Fibroblast of lung (primary cell): ENCODE results near the gene ITPK1. TPM values are rescaled to one million over a fixed set of nuclear protein-coding genes. Genes with fewer than 3 reads are reported as not detected.
A peak's percentile ranks its signal among the peaks of the same experiment; 100 is the strongest.

Experiments
- DNase-seq, 2 donors: peaks; one replicate each; pipeline versions ENCODE4 v3.0.0 to v3.0.0-alpha.2; 2010; ENCODE audit warnings: low read depth in 2 of 2
- H2AFZ ChIP-seq: 2 replicates; pipeline ENCODE4 v1.5.1; 2012; ENCODE audit warnings: low read length, control low read depth, inconsistent platforms
- H3K27ac ChIP-seq: 2 replicates; pipeline ENCODE4 v1.5.1; 2011; ENCODE audit warnings: low read length, control low read depth; ENCODE audit not compliant: insufficient read depth
- H3K27me3 ChIP-seq: 2 replicates; pipeline ENCODE4 v1.5.1; 2011; ENCODE audit warnings: mild to moderate bottlenecking, low read length; ENCODE audit not compliant: control insufficient read depth, insufficient read depth
- H3K36me3 ChIP-seq: 2 replicates; pipeline ENCODE4 v1.5.1; 2011; ENCODE audit warnings: low read length; ENCODE audit not compliant: control insufficient read depth, insufficient read depth
- H3K4me1 ChIP-seq: 2 replicates; pipeline ENCODE4 v1.5.1; 2011; ENCODE audit warnings: low read length; ENCODE audit not compliant: control insufficient read depth, insufficient read depth; ENCODE audit errors: extremely low read depth
- H3K4me2 ChIP-seq: 2 replicates; pipeline ENCODE4 v1.5.1; 2011; ENCODE audit warnings: low read length, control low read depth; ENCODE audit not compliant: insufficient read depth; ENCODE audit errors: extremely low read depth
- H3K4me3 ChIP-seq, 4 experiments: fragments of 200-600 bp in 1 of 4; sonication (generic) in 1 of 4; replicated peaks in 1 of 4; 2 replicates each; pipeline ENCODE4 v1.5.1; 2011 to 2016; ENCODE audit warnings: low read length in 4 of 4, low read depth in 3 of 4, mild to moderate bottlenecking in 3 of 4, control low read depth in 2 of 4, inconsistent platforms in 1 of 4, mixed read lengths in 1 of 4; ENCODE audit not compliant: insufficient read depth in 1 of 4; ENCODE audit errors: control extremely low read depth in 1 of 4
- H3K79me2 ChIP-seq: 2 replicates; pipeline ENCODE4 v1.5.1; 2012; ENCODE audit warnings: mild to moderate bottlenecking, low read length, inconsistent platforms; ENCODE audit not compliant: control insufficient read depth, insufficient read depth
- H3K9ac ChIP-seq: 2 replicates; pipeline ENCODE4 v1.5.1; 2011; ENCODE audit warnings: mild to moderate bottlenecking, low read length, control low read depth; ENCODE audit not compliant: insufficient read depth
- H3K9me3 ChIP-seq: 2 replicates; pipeline ENCODE4 v1.5.1; 2012; ENCODE audit warnings: low read depth, low read length; ENCODE audit not compliant: control insufficient read depth, insufficient read depth
- H4K20me1 ChIP-seq: 2 replicates; pipeline ENCODE4 v1.5.1; 2011; ENCODE audit warnings: low read length; ENCODE audit not compliant: control insufficient read depth, insufficient read depth; ENCODE audit errors: extremely low read depth
- EZH2 ChIP-seq: IDR thresholded peaks from 2 replicates; pipeline ENCODE4 v1.5.1; 2012; ENCODE audit warnings: low read length, control low read depth, mild to moderate bottlenecking; ENCODE audit errors: missing control alignments
- polyA plus RNA-seq, 2 donors: library from polyadenylated mRNA; depleted of rRNA in 1 of 2; stranded (reverse) in 1 of 2; unstranded in 1 of 2; fragments of >200 nt; gene quantifications; 2 replicates each; pipeline ENCODE4 v1.2.1, GENCODE V29; 2011 to 2012; ENCODE audit warnings: missing spikeins in 1 of 2
- total RNA-seq: library from RNA; depleted of rRNA; stranded (reverse); fragments of >200 nt; gene quantifications from 2 replicates; pipeline ENCODE4 v1.2.1, GENCODE V29; 2014
- TF ChIP-seq, protein P1 (sequence below), 2 donors: IDR thresholded peaks in 1 of 2; conservative IDR thresholded peaks in 1 of 2; 1 replicate in 1 of 2; 2 replicates in 1 of 2; pipeline ENCODE4 v1.5.1; 2011 to 2012; ENCODE audit warnings: low read length in 2 of 2, control low read depth in 1 of 2, inconsistent platforms in 1 of 2, low read depth in 1 of 2, mild to moderate bottlenecking in 1 of 2

Gene ITPK1
- total and polyA plus RNA-seq, 2 donors (not counting 1 experiment from before 2014, with no cell fraction given) = 9.2 to 23.1 TPM

DNA sequence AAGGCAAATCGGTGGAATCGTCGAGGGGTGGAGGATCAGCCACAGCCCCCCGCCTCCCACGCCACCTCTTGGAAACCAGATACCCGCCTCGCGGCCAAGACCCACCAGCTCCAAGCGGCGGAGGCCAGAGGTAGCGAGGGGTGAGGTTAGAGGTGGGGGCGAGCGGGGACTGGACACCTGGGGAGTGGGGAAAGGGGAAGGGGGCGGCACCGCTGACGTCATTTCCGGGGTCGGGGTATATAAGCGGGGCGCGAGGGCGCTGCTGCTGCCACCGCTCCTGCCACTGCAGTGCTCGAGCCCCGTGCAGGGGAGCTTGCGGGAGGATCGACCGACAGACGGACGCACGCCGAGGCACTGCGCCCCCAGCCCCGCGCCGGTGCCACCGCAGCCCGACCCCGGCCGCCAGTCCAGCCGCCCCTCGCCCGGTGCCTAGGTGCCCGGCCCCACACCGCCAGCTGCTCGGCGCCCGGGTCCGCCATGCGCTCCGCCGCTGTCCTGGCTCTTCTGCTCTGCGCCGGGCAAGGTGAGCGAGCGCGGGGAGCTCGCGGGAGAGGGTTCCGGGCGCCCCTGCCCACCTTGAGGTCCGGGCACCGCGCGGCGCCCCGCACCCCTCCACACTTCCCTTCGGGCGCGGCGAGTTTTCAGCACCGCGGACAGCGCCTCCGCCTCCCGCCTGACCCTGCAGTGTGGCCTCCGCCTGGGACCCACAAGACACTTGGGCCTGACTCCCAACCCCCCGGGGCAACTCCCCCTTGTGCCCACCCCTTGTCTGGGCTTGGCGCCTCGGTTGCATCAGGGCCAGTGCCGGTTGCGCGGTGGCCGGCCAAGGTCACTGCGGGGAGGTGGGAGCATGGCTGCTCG is 192.6 kb downstream of the ITPK1 start, which contains the start of gene CHGA:
TSS of gene CHGA (plus strand) at position 268 of the 861 bp plus-strand sequence. CDS start at position 478, 210 bp downstream.
- H3K4me3 ChIP-seq = no peak within 1 kb of the TSS
- H2AFZ ChIP-seq = no peak within 1 kb of the TSS
- H3K36me3 ChIP-seq = no peaks in the 10 kb centered on the region
- no peaks in the 10 kb centered on the region for H3K9me3 ChIP-seq
- no peaks in the 10 kb centered on the region for H4K20me1 ChIP-seq
- H3K27me3 ChIP-seq = peaks cover 6% of the 10 kb centered on the region
- no peak within 1 kb of the TSS for H3K4me2 ChIP-seq
- H3K79me2 ChIP-seq = no peaks in the 10 kb centered on the region
- TF ChIP-seq EZH2 = no peak
- TF ChIP-seq, protein P1, sequence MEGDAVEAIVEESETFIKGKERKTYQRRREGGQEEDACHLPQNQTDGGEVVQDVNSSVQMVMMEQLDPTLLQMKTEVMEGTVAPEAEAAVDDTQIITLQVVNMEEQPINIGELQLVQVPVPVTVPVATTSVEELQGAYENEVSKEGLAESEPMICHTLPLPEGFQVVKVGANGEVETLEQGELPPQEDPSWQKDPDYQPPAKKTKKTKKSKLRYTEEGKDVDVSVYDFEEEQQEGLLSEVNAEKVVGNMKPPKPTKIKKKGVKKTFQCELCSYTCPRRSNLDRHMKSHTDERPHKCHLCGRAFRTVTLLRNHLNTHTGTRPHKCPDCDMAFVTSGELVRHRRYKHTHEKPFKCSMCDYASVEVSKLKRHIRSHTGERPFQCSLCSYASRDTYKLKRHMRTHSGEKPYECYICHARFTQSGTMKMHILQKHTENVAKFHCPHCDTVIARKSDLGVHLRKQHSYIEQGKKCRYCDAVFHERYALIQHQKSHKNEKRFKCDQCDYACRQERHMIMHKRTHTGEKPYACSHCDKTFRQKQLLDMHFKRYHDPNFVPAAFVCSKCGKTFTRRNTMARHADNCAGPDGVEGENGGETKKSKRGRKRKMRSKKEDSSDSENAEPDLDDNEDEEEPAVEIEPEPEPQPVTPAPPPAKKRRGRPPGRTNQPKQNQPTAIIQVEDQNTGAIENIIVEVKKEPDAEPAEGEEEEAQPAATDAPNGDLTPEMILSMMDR (conservative IDR thresholded peaks at IDR 0.05 in 1 of 2, IDR thresholded peaks at IDR 0.05 in 1 of 2; ENCODE audit: low read depth in 1 of 2, low read length in 2 of 2) = no peak
- no peak within 1 kb of the TSS for H3K27ac ChIP-seq
- no peaks in the 10 kb centered on the region for H3K4me1 ChIP-seq
- peak; percentile 32 to 35 for DNase-seq
- H3K9ac ChIP-seq = no peak within 1 kb of the TSS

DNA sequence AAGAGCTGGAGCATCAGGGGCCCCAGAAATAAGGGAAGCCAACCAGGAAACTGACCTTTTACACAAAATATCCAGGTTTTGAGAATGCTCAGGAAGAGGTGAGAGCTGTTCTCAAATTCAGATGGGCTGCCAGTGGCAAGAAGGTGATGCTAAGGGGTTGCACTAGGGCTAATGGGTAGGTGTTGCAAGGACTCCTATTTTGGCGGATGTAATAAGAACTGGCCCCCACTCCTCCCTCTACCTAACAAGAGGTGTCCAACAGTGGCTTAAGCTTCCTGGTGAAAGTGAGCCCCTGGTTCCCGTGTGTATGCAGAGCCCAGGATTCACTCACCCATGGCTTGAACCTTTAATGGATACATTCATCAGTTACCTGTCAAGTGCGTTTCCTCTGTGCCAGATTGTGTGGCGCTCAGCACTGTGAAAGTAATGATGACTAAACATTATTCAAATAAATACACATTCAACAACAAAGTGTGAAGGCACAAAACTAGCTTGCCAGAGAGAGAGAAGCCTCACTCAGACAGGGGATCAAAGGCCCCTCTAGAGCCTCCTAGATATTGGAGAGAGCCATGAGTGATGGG is 193.5 kb downstream of the ITPK1 start:
- TF ChIP-seq, protein P1 (conservative IDR thresholded peaks at IDR 0.05 in 1 of 2, IDR thresholded peaks at IDR 0.05 in 1 of 2; ENCODE audit: low read depth in 1 of 2, low read length in 2 of 2) = no peak
- TF ChIP-seq EZH2 = no peak
- Histone ChIP-seq H3K4me3 (no peak overlapping the region), H3K9ac (no peak overlapping the region), H3K9me3 (no peaks in the 10 kb centered on the region), H3K36me3 (no peaks in the 10 kb centered on the region), H4K20me1 (no peaks in the 10 kb centered on the region), H3K79me2 (no peaks in the 10 kb centered on the region), H3K4me2 (no peak overlapping the region), H3K27me3 (peaks cover 6% of the 10 kb centered on the region), H2AFZ (no peak overlapping the region), H3K4me1 (no peaks in the 10 kb centered on the region), H3K27ac (no peak overlapping the region)
- DNase-seq = no peak

- no peak overlapping the region for H3K27ac ChIP-seq
- no peak overlapping the region for H3K4me3 ChIP-seq
- H3K79me2 ChIP-seq = no peaks in the 10 kb centered on the region
- no peaks in the 10 kb centered on the region for H3K9me3 ChIP-seq
- H3K27me3 ChIP-seq = peaks cover 6% of the 10 kb centered on the region
- no peak overlapping the region for H3K9ac ChIP-seq
- H4K20me1 ChIP-seq = no peaks in the 10 kb centered on the region
- no peak overlapping the region for H3K4me2 ChIP-seq
- no peaks in the 10 kb centered on the region for H3K36me3 ChIP-seq
- TF ChIP-seq, protein P1 (conservative IDR thresholded peaks at IDR 0.05 in 1 of 2, IDR thresholded peaks at IDR 0.05 in 1 of 2; ENCODE audit: low read depth in 1 of 2, low read length in 2 of 2) = no peak
- no peak for TF ChIP-seq EZH2
- DNase-seq = no peak
- no peak overlapping the region for H2AFZ ChIP-seq
- no peaks in the 10 kb centered on the region for H3K4me1 ChIP-seq
Measured at GRCh38 chr14:92920001-92920400, 195.7 kb downstream of the ITPK1 start.
